Measurements from ENCODE around the gene NRP2.

The NRP2 gene

GRCh38 chr2:205715831-205716525 is 33.7 kb downstream of the NRP2 start:
- Mint-ChIP-seq H3K9me3 (no peaks in the 10 kb centered on the region), H3K4me1 (peaks cover 11% of the 10 kb centered on the region), H3K4me3 (no peak overlapping the region), H3K27me3 (no peaks in the 10 kb centered on the region), H3K27ac (no peak overlapping the region), H3K36me3 (no peaks in the 10 kb centered on the region)
- DNase-seq (ENCODE audit: low spot score in 2 of 2), result no peak
- ATAC-seq (ENCODE audit: low read depth), result no peak

GRCh38 chr2:205717175-205717846 is 35.0 kb downstream of the NRP2 start:
- Mint-ChIP-seq H3K36me3 (no peaks in the 10 kb centered on the region), H3K27me3 (no peaks in the 10 kb centered on the region), H3K9me3 (no peaks in the 10 kb centered on the region), H3K27ac (no peak overlapping the region), H3K4me1 (peaks cover 21% of the 10 kb centered on the region), H3K4me3 (no peak overlapping the region)
- ATAC-seq (ENCODE audit: low read depth) (no peak), DNase-seq (ENCODE audit: low spot score in 2 of 2) (no peak)

DNA sequence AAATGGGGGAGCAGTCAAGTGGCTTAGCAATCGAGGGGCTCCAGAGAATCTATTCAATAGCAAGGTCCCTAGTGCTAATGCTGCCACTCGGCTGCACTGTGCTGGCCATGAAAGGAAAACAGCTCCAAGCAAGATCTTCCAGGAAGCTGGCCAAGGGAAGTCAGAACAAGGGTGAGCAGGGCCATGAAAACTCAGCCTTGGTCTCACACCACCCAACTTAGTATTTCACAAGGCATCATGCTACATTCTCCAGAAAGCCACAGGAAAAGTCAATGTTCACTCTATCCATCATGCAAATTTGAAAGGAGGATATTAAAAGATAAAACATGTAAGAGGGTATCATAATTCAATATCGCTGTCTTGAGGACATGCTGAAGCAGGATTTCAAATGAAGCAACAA is 35.7 kb downstream of the NRP2 start:
- Mint-ChIP-seq H3K9me3 (no peaks in the 10 kb centered on the region), H3K36me3 (no peaks in the 10 kb centered on the region), H3K27ac (no peak overlapping the region), H3K4me1 (peaks cover 25% of the 10 kb centered on the region), H3K4me3 (no peak overlapping the region), H3K27me3 (no peaks in the 10 kb centered on the region)
- DNase-seq (ENCODE audit: low spot score in 2 of 2) (no peak), ATAC-seq (ENCODE audit: low read depth) (no peak)

DNA sequence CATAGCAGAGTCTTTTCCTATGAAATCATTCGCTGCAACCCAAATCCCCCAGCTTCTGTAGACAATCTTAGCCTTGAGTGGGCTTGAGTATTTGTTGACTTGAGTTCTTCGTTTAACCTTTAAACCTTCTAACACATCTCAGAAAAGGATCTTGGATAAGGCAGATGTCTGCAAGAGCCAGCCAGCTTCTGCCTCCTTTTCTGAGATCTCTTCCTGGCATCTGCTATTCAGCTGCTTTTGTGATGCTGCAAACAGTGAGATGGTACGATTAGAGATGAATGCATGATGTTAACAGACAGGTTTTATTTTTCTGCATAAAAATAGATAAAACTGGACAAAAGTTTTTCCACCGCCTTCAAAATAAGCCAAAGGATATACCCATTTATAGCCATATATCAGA is 37.5 kb downstream of the NRP2 start:
- Mint-ChIP-seq H3K4me1 (peaks cover 15% of the 10 kb centered on the region), H3K27me3 (no peaks in the 10 kb centered on the region), H3K9me3 (no peaks in the 10 kb centered on the region), H3K4me3 (no peak overlapping the region), H3K27ac (no peak overlapping the region), H3K36me3 (no peaks in the 10 kb centered on the region)
- no peak for ATAC-seq (ENCODE audit: low read depth)
- no peak for DNase-seq (ENCODE audit: low spot score in 2 of 2)

DNA sequence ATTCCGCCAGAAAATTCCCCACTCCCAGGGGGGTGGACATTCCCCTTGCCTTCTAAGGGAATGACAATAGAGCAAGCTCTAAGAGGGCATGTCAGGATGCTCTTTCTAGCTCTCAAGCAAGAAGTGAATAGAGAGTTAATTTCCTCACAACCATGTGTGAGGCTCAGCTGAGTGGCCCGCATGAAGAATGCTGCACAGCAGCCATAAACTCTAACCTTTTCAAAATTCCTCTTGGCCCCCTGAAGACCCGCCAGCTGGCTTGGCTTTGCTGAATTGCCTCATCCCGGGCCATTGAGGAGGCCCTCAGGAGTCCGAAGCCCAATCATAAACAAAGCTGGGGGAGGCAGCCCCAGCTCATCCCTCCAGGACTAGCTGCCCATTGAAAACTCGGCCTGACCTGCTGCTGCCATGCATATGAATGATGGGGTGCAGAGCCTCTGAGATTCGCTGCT is 38.2 kb downstream of the NRP2 start:
- no peaks in the 10 kb centered on the region for H3K9me3 Mint-ChIP-seq
- peaks cover 13% of the 10 kb centered on the region for H3K4me1 Mint-ChIP-seq
- H3K36me3 Mint-ChIP-seq, result no peaks in the 10 kb centered on the region
- no peak overlapping the region for H3K4me3 Mint-ChIP-seq
- DNase-seq (ENCODE audit: low spot score in 2 of 2) (no peak), ATAC-seq (ENCODE audit: low read depth) (no peak)
- H3K27ac Mint-ChIP-seq, result no peak overlapping the region
- no peaks in the 10 kb centered on the region for H3K27me3 Mint-ChIP-seq

DNA sequence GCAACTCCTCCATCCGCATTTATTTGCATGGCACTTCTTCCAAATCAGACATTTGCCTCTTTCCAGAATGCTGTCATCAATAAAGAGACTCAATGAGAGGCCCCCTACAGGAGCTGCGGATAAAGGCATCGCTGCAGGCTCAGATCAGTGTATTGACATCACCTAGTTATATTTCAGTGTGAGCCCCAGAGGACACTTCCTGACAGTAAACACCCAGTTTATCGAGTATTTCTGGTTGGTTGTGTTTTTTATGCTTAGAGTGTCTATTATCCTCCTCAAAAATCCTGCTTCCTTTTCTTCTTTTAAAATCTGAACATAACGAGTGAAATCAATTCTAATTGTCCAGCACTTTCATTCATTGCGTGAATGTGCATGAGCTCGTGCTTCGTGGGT is 38.8 kb downstream of the NRP2 start:
- Mint-ChIP-seq H3K27me3 (no peaks in the 10 kb centered on the region), H3K27ac (no peak overlapping the region), H3K4me1 (peaks cover 13% of the 10 kb centered on the region), H3K36me3 (no peaks in the 10 kb centered on the region), H3K9me3 (no peaks in the 10 kb centered on the region), H3K4me3 (no peak overlapping the region)
- ATAC-seq (ENCODE audit: low read depth) (peak; percentile 34), DNase-seq (ENCODE audit: low spot score in 2 of 2) (no peak)

DNA sequence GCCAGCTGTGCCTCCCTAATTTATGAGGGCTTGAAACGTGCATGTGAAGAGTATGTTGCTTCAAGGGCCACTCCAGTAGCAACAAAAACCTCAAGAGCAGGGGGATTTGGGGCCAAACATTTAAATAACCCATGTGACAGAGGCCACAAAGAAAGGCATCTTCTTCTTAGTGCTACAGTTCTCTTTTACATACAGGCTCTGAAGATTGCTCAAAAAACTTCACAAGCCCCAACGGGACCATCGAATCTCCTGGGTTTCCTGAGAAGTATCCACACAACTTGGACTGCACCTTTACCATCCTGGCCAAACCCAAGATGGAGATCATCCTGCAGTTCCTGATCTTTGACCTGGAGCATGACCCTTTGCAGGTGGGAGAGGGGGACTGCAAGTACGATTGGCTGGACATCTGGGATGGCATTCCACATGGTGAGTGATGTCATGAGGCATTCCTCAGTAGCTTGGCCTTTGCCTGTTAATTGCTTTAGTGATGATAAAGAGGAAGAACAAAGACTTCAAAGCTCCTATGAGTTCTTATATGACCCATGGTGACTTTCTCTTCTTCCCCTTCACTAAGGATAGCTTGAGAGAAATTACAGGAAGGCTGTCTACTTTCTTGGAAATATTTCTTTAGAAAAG is 40.1 kb downstream of the NRP2 start:
- Mint-ChIP-seq H3K27me3 (no peaks in the 10 kb centered on the region), H3K4me3 (no peak overlapping the region), H3K36me3 (no peaks in the 10 kb centered on the region), H3K9me3 (no peaks in the 10 kb centered on the region), H3K4me1 (peaks cover 13% of the 10 kb centered on the region), H3K27ac (peak overlapping the region; percentile 90)
- peak in 1 of 2 donors; percentile 26 for DNase-seq (ENCODE audit: low spot score in 2 of 2)
- no peak for ATAC-seq (ENCODE audit: low read depth)

DNA sequence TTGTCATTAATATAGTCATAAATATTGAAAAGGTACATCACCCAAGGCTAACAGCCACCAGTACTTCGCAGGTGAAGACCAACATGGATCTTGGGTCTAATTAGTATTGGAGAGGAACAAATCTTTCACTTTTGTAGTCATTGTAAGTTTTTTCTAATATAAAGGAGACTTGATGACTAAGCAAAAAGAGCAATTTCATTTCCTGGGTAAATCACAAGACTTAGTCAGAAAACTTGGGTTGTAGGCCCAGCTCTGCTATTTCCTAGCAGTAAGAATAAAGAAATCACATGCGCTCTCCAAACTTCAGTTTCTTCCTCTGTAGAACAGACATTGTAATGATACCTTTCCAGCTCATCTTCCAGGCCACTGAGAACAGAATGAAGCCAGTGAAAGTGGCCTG is 40.9 kb downstream of the NRP2 start:
- no peak overlapping the region for H3K27ac Mint-ChIP-seq
- no peak for DNase-seq (ENCODE audit: low spot score in 2 of 2)
- H3K27me3 Mint-ChIP-seq, result no peaks in the 10 kb centered on the region
- no peaks in the 10 kb centered on the region for H3K36me3 Mint-ChIP-seq
- H3K4me1 Mint-ChIP-seq, result peaks cover 13% of the 10 kb centered on the region
- no peaks in the 10 kb centered on the region for H3K9me3 Mint-ChIP-seq
- no peak overlapping the region for H3K4me3 Mint-ChIP-seq
- no peak for ATAC-seq (ENCODE audit: low read depth)

- Mint-ChIP-seq H3K36me3 (no peaks in the 10 kb centered on the region), H3K4me3 (no peak overlapping the region), H3K27me3 (no peaks in the 10 kb centered on the region), H3K9me3 (no peaks in the 10 kb centered on the region), H3K4me1 (peaks cover 13% of the 10 kb centered on the region), H3K27ac (no peak overlapping the region)
- DNase-seq (ENCODE audit: low spot score in 2 of 2) (no peak), ATAC-seq (ENCODE audit: low read depth) (no peak)
Measured at GRCh38 chr2:205725059-205725458, 42.8 kb downstream of the NRP2 start.

DNA sequence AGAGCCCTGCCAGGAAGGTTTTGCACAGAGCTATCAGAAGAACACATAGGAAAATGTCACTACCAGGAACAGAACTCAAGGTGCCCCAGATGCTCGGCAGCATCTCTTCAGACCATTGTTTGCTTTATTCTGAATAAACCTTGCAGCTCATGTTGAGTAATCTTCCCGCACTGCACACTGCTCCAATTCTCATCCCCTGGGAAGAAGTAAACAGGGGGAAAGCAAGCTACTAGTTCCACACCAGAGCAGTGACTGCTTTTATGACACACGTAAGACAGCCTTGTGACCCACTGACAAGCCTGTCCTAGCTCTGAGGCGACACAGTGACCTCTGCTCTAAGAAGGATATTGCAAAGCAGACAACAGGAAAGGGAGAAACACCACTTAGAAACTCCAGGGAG is 44.2 kb downstream of the NRP2 start:
- H3K9me3 Mint-ChIP-seq, result no peaks in the 10 kb centered on the region
- H3K36me3 Mint-ChIP-seq, result no peaks in the 10 kb centered on the region
- no peak for DNase-seq (ENCODE audit: low spot score in 2 of 2)
- ATAC-seq (ENCODE audit: low read depth), result no peak
- peaks cover 13% of the 10 kb centered on the region for H3K4me1 Mint-ChIP-seq
- no peak overlapping the region for H3K27ac Mint-ChIP-seq
- no peaks in the 10 kb centered on the region for H3K27me3 Mint-ChIP-seq
- H3K4me3 Mint-ChIP-seq, result no peak overlapping the region

DNA sequence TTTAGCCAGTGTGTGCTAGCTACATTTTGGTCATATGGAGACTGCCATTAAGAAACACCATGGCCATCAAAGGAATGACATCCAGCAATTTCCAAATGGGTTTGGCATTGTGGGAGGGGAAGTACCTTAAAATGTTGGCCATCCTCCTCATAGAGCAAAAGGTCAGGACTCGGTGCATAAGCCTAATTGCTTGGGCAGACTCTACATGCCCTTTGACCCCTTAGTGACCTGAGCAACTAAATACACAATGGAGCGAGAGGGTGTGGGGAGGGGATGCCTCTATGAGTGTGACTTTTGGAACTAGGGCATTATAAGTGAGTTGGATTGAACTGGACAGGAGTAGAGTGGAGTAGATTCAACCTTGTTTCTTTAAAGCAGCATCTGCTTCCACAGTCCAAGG is 44.9 kb downstream of the NRP2 start:
- no peak for DNase-seq (ENCODE audit: low spot score in 2 of 2)
- Mint-ChIP-seq H3K27me3 (no peaks in the 10 kb centered on the region), H3K4me1 (peaks cover 8% of the 10 kb centered on the region), H3K9me3 (no peaks in the 10 kb centered on the region), H3K4me3 (no peak overlapping the region), H3K36me3 (no peaks in the 10 kb centered on the region), H3K27ac (no peak overlapping the region)
- ATAC-seq (ENCODE audit: low read depth), result no peak

DNA sequence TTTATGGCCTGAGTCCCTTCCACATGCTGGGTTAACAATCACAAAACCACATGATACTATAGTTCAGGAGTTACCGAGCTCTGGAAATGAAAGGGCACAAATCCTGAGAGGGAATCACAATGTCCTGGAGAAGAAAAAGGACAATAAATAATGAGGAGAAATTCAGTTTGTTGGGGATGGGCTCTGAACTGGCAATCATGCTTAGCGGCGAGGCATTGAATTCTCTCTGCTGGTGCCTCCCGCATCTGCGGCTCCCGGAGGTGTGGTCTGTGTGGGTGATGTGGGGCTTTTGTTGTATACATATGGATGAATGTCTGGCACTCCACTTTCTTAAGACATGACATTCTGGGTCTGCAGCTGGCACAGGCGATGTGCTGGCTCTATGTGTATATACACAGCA is 46.1 kb downstream of the NRP2 start:
- H3K27me3 Mint-ChIP-seq, result no peaks in the 10 kb centered on the region
- no peak for DNase-seq (ENCODE audit: low spot score in 2 of 2)
- H3K4me3 Mint-ChIP-seq, result no peak overlapping the region
- ATAC-seq (ENCODE audit: low read depth), result no peak
- H3K9me3 Mint-ChIP-seq, result no peaks in the 10 kb centered on the region
- H3K36me3 Mint-ChIP-seq, result no peaks in the 10 kb centered on the region
- H3K27ac Mint-ChIP-seq, result no peak overlapping the region
- H3K4me1 Mint-ChIP-seq, result peaks cover 3% of the 10 kb centered on the region

GRCh38 chr2:205730191-205730590 is 47.9 kb downstream of the NRP2 start:
- DNase-seq (ENCODE audit: low spot score in 2 of 2), result no peak
- Mint-ChIP-seq H3K4me1 (peaks cover 3% of the 10 kb centered on the region), H3K4me3 (no peak overlapping the region), H3K27ac (no peak overlapping the region), H3K36me3 (no peaks in the 10 kb centered on the region), H3K27me3 (peaks cover 3% of the 10 kb centered on the region), H3K9me3 (no peaks in the 10 kb centered on the region)
- ATAC-seq (ENCODE audit: low read depth), result no peak

GRCh38 chr2:205730701-205731582 is 48.6 kb downstream of the NRP2 start:
- H3K27me3 Mint-ChIP-seq, result peaks cover 3% of the 10 kb centered on the region
- H3K4me1 Mint-ChIP-seq, result peaks cover 3% of the 10 kb centered on the region
- no peak overlapping the region for H3K27ac Mint-ChIP-seq
- H3K36me3 Mint-ChIP-seq, result no peaks in the 10 kb centered on the region
- no peak overlapping the region for H3K4me3 Mint-ChIP-seq
- ATAC-seq (ENCODE audit: low read depth), result no peak
- no peak for DNase-seq (ENCODE audit: low spot score in 2 of 2)
- no peaks in the 10 kb centered on the region for H3K9me3 Mint-ChIP-seq
